H9 (cell line): Measurements from ENCODE around the gene UBQLN4. TPM values are rescaled to one million over a fixed set of nuclear protein-coding genes. Genes with fewer than 3 reads are reported as not detected.

Source experiments
- DNase-seq: peaks from one replicate; pipeline ENCODE4 v3.0.0-alpha.2; 2017
- H2AFZ ChIP-seq: one replicate; pipeline ENCODE4 v1.6.1; 2013; ENCODE audit warnings: mild to moderate bottlenecking, low read length, control low read depth, moderate library complexity
- H2AK5ac ChIP-seq: 2 replicates; pipeline ENCODE4 v1.6.1; 2013; ENCODE audit warnings: low read length, control low read depth, mixed read lengths; ENCODE audit not compliant: insufficient read length
- H2BK120ac ChIP-seq: one replicate; pipeline ENCODE4 v1.6.1; 2013; ENCODE audit warnings: low read depth, mild to moderate bottlenecking, low read length, control low read depth, inconsistent platforms; ENCODE audit not compliant: poor library complexity, severe bottlenecking
- H2BK12ac ChIP-seq: 2 replicates; pipeline ENCODE4 v1.6.1; 2013; ENCODE audit warnings: low read length, control low read depth, mixed read lengths, low read depth; ENCODE audit not compliant: insufficient read length
- H2BK15ac ChIP-seq: 2 replicates; pipeline ENCODE4 v1.6.1; 2013; ENCODE audit warnings: low read depth, low read length, control low read depth
- H2BK20ac ChIP-seq: one replicate; pipeline ENCODE4 v1.6.1; 2013; ENCODE audit warnings: low read depth, mild to moderate bottlenecking, low read length, control low read depth, inconsistent platforms; ENCODE audit not compliant: poor library complexity, severe bottlenecking
- H2BK5ac ChIP-seq: 2 replicates; pipeline ENCODE4 v1.6.1; 2013; ENCODE audit warnings: low read length, control low read depth, mixed read lengths; ENCODE audit not compliant: insufficient read length
- H3K14ac ChIP-seq: 2 replicates; pipeline ENCODE4 v1.6.1; 2013; ENCODE audit warnings: low read length, control low read depth; ENCODE audit not compliant: insufficient read depth
- H3K18ac ChIP-seq: 2 replicates; pipeline ENCODE4 v1.6.1; 2013; ENCODE audit warnings: low read depth, mild to moderate bottlenecking, mixed read lengths, low read length, control low read depth; ENCODE audit not compliant: insufficient read length
- H3K23ac ChIP-seq: 2 replicates; pipeline ENCODE4 v1.6.1; 2013; ENCODE audit warnings: low read length, control low read depth, mixed read lengths, low read depth; ENCODE audit not compliant: insufficient read length
- H3K23me2 ChIP-seq: 2 replicates; pipeline ENCODE4 v1.6.1; 2013; ENCODE audit warnings: low read depth, mild to moderate bottlenecking, mixed read lengths, low read length, control low read depth; ENCODE audit not compliant: insufficient read length, poor library complexity, severe bottlenecking
- H3K27ac ChIP-seq: 2 replicates; pipeline ENCODE4 v1.5.1; 2013; ENCODE audit warnings: low read length, control low read depth, mixed read lengths, low read depth; ENCODE audit not compliant: insufficient read length
- H3K27me3 ChIP-seq: 2 replicates; pipeline ENCODE4 v1.6.1; 2013; ENCODE audit warnings: low read length, control low read depth, inconsistent platforms; ENCODE audit not compliant: insufficient read depth
- H3K4ac ChIP-seq: 2 replicates; pipeline ENCODE4 v1.6.1; 2013; ENCODE audit warnings: low read depth, mild to moderate bottlenecking, control low read depth, inconsistent platforms, low read length, moderate library complexity
- H3K4me1 ChIP-seq: 2 replicates; pipeline ENCODE4 v1.6.1; 2013; ENCODE audit warnings: low read length, control low read depth, inconsistent platforms; ENCODE audit not compliant: insufficient read depth
- H3K4me2 ChIP-seq: 2 replicates; pipeline ENCODE4 v1.6.1; 2013; ENCODE audit warnings: low read length, control low read depth, mixed read lengths; ENCODE audit not compliant: insufficient read length, insufficient read depth
- H3K56ac ChIP-seq: 2 replicates; pipeline ENCODE4 v1.6.1; 2013; ENCODE audit warnings: low read depth, mild to moderate bottlenecking, mixed read lengths, low read length, control low read depth; ENCODE audit not compliant: insufficient read length
- H3K79me1 ChIP-seq: 2 replicates; pipeline ENCODE4 v1.6.1; 2013; ENCODE audit warnings: low read depth, mild to moderate bottlenecking, moderate library complexity, low read length, control low read depth, inconsistent platforms; ENCODE audit not compliant: insufficient read depth, poor library complexity, severe bottlenecking
- H3K79me2 ChIP-seq: 2 replicates; pipeline ENCODE4 v1.6.1; 2013; ENCODE audit warnings: low read length, control low read depth, inconsistent platforms; ENCODE audit not compliant: insufficient read depth
- H3K9ac ChIP-seq: 2 replicates; pipeline ENCODE4 v1.6.1; 2013; ENCODE audit warnings: low read length, control low read depth, mixed read lengths; ENCODE audit not compliant: insufficient read length; ENCODE audit errors: extremely low read depth
- H3K9me3 ChIP-seq: one replicate; pipeline ENCODE4 v1.6.1; 2013; ENCODE audit warnings: low read depth, low read length, inconsistent platforms; ENCODE audit not compliant: control insufficient read depth
- H3T11ph ChIP-seq: one replicate; pipeline ENCODE4 v1.6.1; 2013; ENCODE audit warnings: mild to moderate bottlenecking, low read length, control low read depth, inconsistent platforms
- H4K20me1 ChIP-seq: one replicate; pipeline ENCODE4 v1.6.1; 2013; ENCODE audit not compliant: control insufficient read depth, insufficient read length, insufficient read depth
- H4K5ac ChIP-seq: 2 replicates; pipeline ENCODE4 v1.6.1; 2013; ENCODE audit warnings: low read depth, mild to moderate bottlenecking, mixed read lengths, low read length, control low read depth; ENCODE audit not compliant: insufficient read length
- H4K8ac ChIP-seq: replicated peaks from 2 replicates; pipeline ENCODE4 v1.6.1; 2013; ENCODE audit warnings: low read length, control low read depth, mixed read lengths, low read depth; ENCODE audit not compliant: insufficient read length
- H4K91ac ChIP-seq: 2 replicates; pipeline ENCODE4 v1.6.1; 2013; ENCODE audit warnings: low read depth, mild to moderate bottlenecking, moderate library complexity, mixed read lengths, low read length, control low read depth; ENCODE audit not compliant: insufficient read length
- H3K27ac Mint-ChIP-seq, 3 experiments: 2 replicates in 2 of 3; 3 replicates in 1 of 3; pipeline ENCODE4 v1.8.0; 2020 to 2021; ENCODE audit warnings: mixed read lengths in 3 of 3, mild to moderate bottlenecking in 1 of 3, moderate library complexity in 1 of 3
- H3K27me3 Mint-ChIP-seq: 2 replicates; pipeline ENCODE4 v1.8.0; 2021; ENCODE audit warnings: low read depth, mild to moderate bottlenecking, moderate library complexity, mixed read lengths
- H3K36me3 Mint-ChIP-seq, 3 experiments: 2 replicates in 2 of 3; 3 replicates in 1 of 3; pipeline ENCODE4 v1.8.0; 2020 to 2021; ENCODE audit warnings: low read depth in 3 of 3, mixed read lengths in 3 of 3; ENCODE audit not compliant: insufficient read depth in 1 of 3
- H3K4me1 Mint-ChIP-seq, 2 experiments: 2 replicates each; pipeline ENCODE4 v1.8.0; 2020; ENCODE audit warnings: mixed read lengths in 2 of 2
- H3K4me3 Mint-ChIP-seq, 2 experiments: 2 replicates in 1 of 2; 3 replicates in 1 of 2; pipeline ENCODE4 v1.8.0; 2020 to 2021; ENCODE audit warnings: mild to moderate bottlenecking in 2 of 2, mixed read lengths in 2 of 2, moderate library complexity in 1 of 2
- H3K9me3 Mint-ChIP-seq, 2 experiments: 2 replicates in 1 of 2; 3 replicates in 1 of 2; pipeline ENCODE4 v1.8.0; 2020; ENCODE audit warnings: mild to moderate bottlenecking in 2 of 2, mixed read lengths in 2 of 2, moderate library complexity in 1 of 2
- WGBS: extraction: QIAGEN DNeasy Blood & Tissue Kit; methylation state at CpG from one replicate; pipeline ENCODE4 v1.1.7; 2013; ENCODE audit warnings: missing lambda C conversion rate, low lambda C conversion rate, mixed read lengths; ENCODE audit not compliant: insufficient read length; ENCODE audit errors: extremely low coverage; 5-methylcytosine and 5-hydroxymethylcytosine counted together
- total RNA-seq: library from RNA; stranded (reverse); gene quantifications from 2 replicates; pipeline ENCODE4 v1.2.1, GENCODE V29; 2021
- TF ChIP-seq, protein P1 (sequence below): fragments of 200-600 bp; sonication (generic); conservative IDR thresholded peaks from 3 replicates; pipeline ENCODE4 v1.8.0; 2021; ENCODE audit warnings: antibody characterized with exemption, mild to moderate bottlenecking

The UBQLN4 gene
- total RNA-seq, 1 experiment from 2014 or later, result 49.4 TPM

DNA sequence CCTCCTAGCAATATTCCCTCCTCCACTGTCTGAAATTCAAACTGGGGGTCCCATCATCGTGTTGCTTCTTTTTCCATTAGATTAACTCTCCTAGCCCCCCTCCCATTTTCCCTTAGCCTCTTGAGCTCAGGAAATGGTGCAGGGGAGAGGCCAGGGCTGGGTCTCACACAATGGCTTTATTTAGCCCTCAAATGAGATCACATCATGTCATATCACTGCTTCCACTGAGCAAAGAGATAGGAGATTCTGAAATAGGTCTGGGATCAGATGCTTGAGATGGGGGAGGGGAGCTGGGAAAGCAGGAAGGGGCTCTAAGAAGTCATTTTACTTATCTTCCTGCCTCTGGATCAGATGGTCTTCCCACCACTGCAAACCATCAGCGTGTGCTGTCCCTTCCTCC is 57.4 kb downstream of the UBQLN4 start:
- H2BK12ac ChIP-seq, result no peak overlapping the region
- H3K18ac ChIP-seq, result no peak overlapping the region
- H4K20me1 ChIP-seq, result no peaks in the 10 kb centered on the region
- H3K9me3 Mint-ChIP-seq, result no peaks in the 10 kb centered on the region
- no peak overlapping the region for H3K4ac ChIP-seq
- no peak overlapping the region for H2BK5ac ChIP-seq
- H3K27me3 ChIP-seq, result no peaks in the 10 kb centered on the region
- no peaks in the 10 kb centered on the region for H3K4me1 ChIP-seq
- H3K79me1 ChIP-seq, result no peaks in the 10 kb centered on the region
- H3K27ac Mint-ChIP-seq, result no peak overlapping the region
- no peaks in the 10 kb centered on the region for H3K36me3 Mint-ChIP-seq
- no peak overlapping the region for H3K4me3 Mint-ChIP-seq
- H3T11ph ChIP-seq, result no peak overlapping the region
- H3K79me2 ChIP-seq, result no peaks in the 10 kb centered on the region
- no peak overlapping the region for H2AFZ ChIP-seq
- peaks cover 0 to 4% of the 10 kb centered on the region in 2 experiments; a peak in 1 of 4 replicates for H3K4me1 Mint-ChIP-seq
- H3K23ac ChIP-seq, result no peak overlapping the region
- H3K56ac ChIP-seq, result no peak overlapping the region
- no peak overlapping the region for H3K4me2 ChIP-seq
- no peak overlapping the region for H3K9ac ChIP-seq
- H3K27me3 Mint-ChIP-seq, result peaks cover 4% of the 10 kb centered on the region
- no peak overlapping the region for H4K5ac ChIP-seq
- no peaks in the 10 kb centered on the region for H3K23me2 ChIP-seq
- H2BK15ac ChIP-seq, result no peak overlapping the region
- H2BK20ac ChIP-seq, result no peak overlapping the region
- H3K14ac ChIP-seq, result no peak overlapping the region
- no CpG with 5 or more reads among the region's 2 CpGs for WGBS
- no peak for DNase-seq
- H2BK120ac ChIP-seq, result no peak overlapping the region
- TF ChIP-seq, protein P1, sequence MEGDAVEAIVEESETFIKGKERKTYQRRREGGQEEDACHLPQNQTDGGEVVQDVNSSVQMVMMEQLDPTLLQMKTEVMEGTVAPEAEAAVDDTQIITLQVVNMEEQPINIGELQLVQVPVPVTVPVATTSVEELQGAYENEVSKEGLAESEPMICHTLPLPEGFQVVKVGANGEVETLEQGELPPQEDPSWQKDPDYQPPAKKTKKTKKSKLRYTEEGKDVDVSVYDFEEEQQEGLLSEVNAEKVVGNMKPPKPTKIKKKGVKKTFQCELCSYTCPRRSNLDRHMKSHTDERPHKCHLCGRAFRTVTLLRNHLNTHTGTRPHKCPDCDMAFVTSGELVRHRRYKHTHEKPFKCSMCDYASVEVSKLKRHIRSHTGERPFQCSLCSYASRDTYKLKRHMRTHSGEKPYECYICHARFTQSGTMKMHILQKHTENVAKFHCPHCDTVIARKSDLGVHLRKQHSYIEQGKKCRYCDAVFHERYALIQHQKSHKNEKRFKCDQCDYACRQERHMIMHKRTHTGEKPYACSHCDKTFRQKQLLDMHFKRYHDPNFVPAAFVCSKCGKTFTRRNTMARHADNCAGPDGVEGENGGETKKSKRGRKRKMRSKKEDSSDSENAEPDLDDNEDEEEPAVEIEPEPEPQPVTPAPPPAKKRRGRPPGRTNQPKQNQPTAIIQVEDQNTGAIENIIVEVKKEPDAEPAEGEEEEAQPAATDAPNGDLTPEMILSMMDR, result no peak
- no peak overlapping the region for H3K27ac ChIP-seq
- no peak overlapping the region for H4K8ac ChIP-seq
- no peaks in the 10 kb centered on the region for H3K9me3 ChIP-seq
- H2AK5ac ChIP-seq, result no peak overlapping the region
- H4K91ac ChIP-seq, result no peak overlapping the region
